SK-N-SH (cell line): ENCODE data around the gene RBM44. TPM values are rescaled to one million over a fixed set of nuclear protein-coding genes. Genes with fewer than 3 reads are reported as not detected.
"Not testable (repeated sequence)": the region's sequence is repeated elsewhere in the genome, so short reads cannot be mapped to it uniquely, and the experiment has no call there.

ENCODE experiments used
- CTCF ChIA-PET: fragments of 300-600, 350-600 bp; formaldehyde crosslinking; extraction: SDS; loops from one replicate; lab custom pipeline; 2021; lab: Yijun Ruan, JAX
- POLR2A ChIA-PET: fragments of 350-600 bp; sonication (Branson Sonifier 250); formaldehyde crosslinking; extraction: SDS; loops from one replicate; lab custom pipeline; 2020; ENCODE audit warnings: antibody characterized with exemption, inconsistent platforms; lab: Yijun Ruan, JAX
- DNase-seq: peaks from one replicate; pipeline ENCODE4 v3.0.0; 2012
- H2AFZ ChIP-seq: fragments of 200-600 bp; sonication (generic); 2 replicates; pipeline ENCODE4 v1.8.1; 2016; ENCODE audit warnings: antibody characterized with exemption, mild to moderate bottlenecking, low read depth
- H3F3A ChIP-seq: fragments of 200-600 bp; sonication (generic); replicated peaks from 2 replicates; pipeline ENCODE3; 2016; ENCODE audit warnings: antibody characterized with exemption, mild to moderate bottlenecking; ENCODE audit not compliant: insufficient read depth
- H3K27ac ChIP-seq, 2 experiments: fragments of 200-500 bp in 1 of 2; fragments of 200-600 bp in 1 of 2; sonication (Bioruptor generic) in 1 of 2; sonication (generic), shearing (Covaris generic) in 1 of 2; 2 replicates each; pipeline versions ENCODE4 v1.5.1 to v1.6.1; 2014 to 2016; ENCODE audit warnings: low read depth in 2 of 2, inconsistent platforms in 1 of 2, low read length in 1 of 2, mild to moderate bottlenecking in 1 of 2, mixed read lengths in 1 of 2
- H3K27me3 ChIP-seq: fragments of 200-600 bp; sonication (generic), shearing (Covaris generic); 2 replicates; pipeline ENCODE4 v1.6.1; 2016; ENCODE audit warnings: mixed run types; ENCODE audit not compliant: insufficient read depth
- H3K36me3 ChIP-seq, 2 experiments: fragments of 200-500 bp in 1 of 2; fragments of 200-600 bp in 1 of 2; sonication (Bioruptor generic) in 1 of 2; sonication (generic) in 1 of 2; replicated peaks in 1 of 2; 2 replicates each; pipeline versions ENCODE3 to v1.5.1; 2014 to 2016; ENCODE audit warnings: low read length in 1 of 2, mild to moderate bottlenecking in 1 of 2; ENCODE audit not compliant: insufficient read depth in 2 of 2, control insufficient read depth in 1 of 2
- H3K4me1 ChIP-seq, 2 experiments: fragments of 200-500 bp in 1 of 2; fragments of 200-600 bp in 1 of 2; sonication (Bioruptor generic) in 1 of 2; sonication (generic), shearing (Covaris generic) in 1 of 2; 2 replicates each; pipeline versions ENCODE4 v1.5.1 to v1.6.1; 2014 to 2016; ENCODE audit warnings: low read depth in 1 of 2, low read length in 1 of 2, mixed run types in 1 of 2; ENCODE audit not compliant: insufficient read depth in 2 of 2, control insufficient read depth in 1 of 2
- H3K4me2 ChIP-seq: fragments of 200-600 bp; sonication (generic), shearing (Covaris generic); 2 replicates; pipeline ENCODE4 v1.6.1; 2017; ENCODE audit warnings: mixed run types
- H3K4me3 ChIP-seq, 2 experiments: fragments of 200-500 bp in 1 of 2; fragments of 200-600 bp in 1 of 2; sonication (Bioruptor generic) in 1 of 2; sonication (generic), shearing (Covaris generic) in 1 of 2; 2 replicates each; pipeline versions ENCODE4 v1.5.1 to v1.8.1; 2014 to 2016; ENCODE audit warnings: low read depth in 2 of 2, inconsistent platforms in 1 of 2, low read length in 1 of 2, mild to moderate bottlenecking in 1 of 2, mixed read lengths in 1 of 2, moderate library complexity in 1 of 2
- H3K79me2 ChIP-seq: fragments of 200-600 bp; sonication (generic); 2 replicates; pipeline ENCODE4 v1.8.1; 2017; ENCODE audit warnings: mild to moderate bottlenecking; ENCODE audit not compliant: insufficient read depth
- H3K9ac ChIP-seq: fragments of 200-600 bp; sonication (generic); 2 replicates; pipeline ENCODE4 v1.6.1; 2017; ENCODE audit warnings: mixed run types
- H3K9me2 ChIP-seq: fragments of 200-600 bp; sonication (generic); 2 replicates; pipeline ENCODE4 v1.6.1; 2017; ENCODE audit warnings: mixed run types
- H3K9me3 ChIP-seq: fragments of 200-600 bp; sonication (generic); 2 replicates; pipeline ENCODE4 v1.6.1; 2017; ENCODE audit warnings: mixed run types, mild to moderate bottlenecking, moderate library complexity
- H4K20me1 ChIP-seq: fragments of 200-600 bp; sonication (generic); 2 replicates; pipeline ENCODE4 v1.6.1; 2017; ENCODE audit warnings: mild to moderate bottlenecking, mixed run types; ENCODE audit not compliant: insufficient read depth
- CTCF ChIP-seq: fragments of 200-600 bp; sonication (generic); IDR thresholded peaks from 2 replicates; pipeline ENCODE4 v1.6.1; 2017; ENCODE audit warnings: antibody characterized with exemption, mild to moderate bottlenecking, moderate library complexity
- EP300 ChIP-seq, 2 experiments: IDR thresholded peaks; 2 replicates each; pipeline versions ENCODE4 v1.4.0 to v1.6.1; 2012; ENCODE audit warnings: borderline replicate concordance in 1 of 2, low read depth in 1 of 2, low read length in 1 of 2
- GABPA ChIP-seq: IDR thresholded peaks from 2 replicates; pipeline ENCODE4 v1.4.0; 2012; ENCODE audit warnings: low read depth, mild to moderate bottlenecking
- NFIC ChIP-seq: IDR thresholded peaks from 2 replicates; pipeline ENCODE4 v1.4.0; 2012; ENCODE audit warnings: borderline replicate concordance
- RAD21 ChIP-seq: IDR thresholded peaks from 2 replicates; pipeline ENCODE4 v1.6.1; 2012; ENCODE audit warnings: mild to moderate bottlenecking, low read length
- SMC3 ChIP-seq: IDR thresholded peaks from 2 replicates; pipeline ENCODE4 v1.6.1; 2012; ENCODE audit warnings: low read depth, low read length, improper control_type of control experiment
- TCF12 ChIP-seq: IDR thresholded peaks from 2 replicates; pipeline ENCODE4 v1.4.0; 2012
- TEAD4 ChIP-seq: IDR thresholded peaks from 2 replicates; pipeline ENCODE4 v1.4.0; 2012; ENCODE audit warnings: mild to moderate bottlenecking, borderline replicate concordance; ENCODE audit not compliant: insufficient read depth
- WGBS: methylation state at CpG from one replicate; pipeline ENCODE4 v1.1.6; 2017; ENCODE audit warnings: low lambda C conversion rate; 5-methylcytosine and 5-hydroxymethylcytosine counted together
- polyA plus RNA-seq, 3 experiments: library from polyadenylated mRNA; depleted of rRNA; stranded (reverse); fragments of >200 nt; gene quantifications; 2 replicates each; pipeline ENCODE4 v1.2.3, GENCODE V29; 2012
- TF ChIP-seq, protein P1 (sequence below): fragments of 150-350 bp; IDR thresholded peaks from 2 replicates; pipeline ENCODE4 v1.6.1; 2017; ENCODE audit warnings: antibody characterized with exemption, low read length, low read depth, borderline replicate concordance

The RBM44 gene
- polyA plus RNA-seq, 1 of the 3 experiments (the other 2 are of a cell fraction) = 0.30 TPM

GRCh38 chr2:237774811-237775553, 23.6 kb upstream of the RBM44 start:
- Histone ChIP-seq H3K79me2 (no peaks in the 10 kb centered on the region), H3K36me3 (peaks cover 61 to 84% of the 10 kb centered on the region in 2 experiments), H3K27me3 (no peaks in the 10 kb centered on the region), H3K4me1 (no peaks in the 10 kb centered on the region; a peak in 1 of 4 replicates), H3K4me2 (no peak overlapping the region), H3K9me2 (no peaks in the 10 kb centered on the region), H4K20me1 (no peaks in the 10 kb centered on the region), H3K9ac (no peak overlapping the region), H3K27ac (no peak overlapping the region; a peak in 1 of 4 replicates), H3K9me3 (no peaks in the 10 kb centered on the region), H3K4me3 (no peak overlapping the region; a peak in 1 of 4 replicates), H2AFZ (no peak overlapping the region), H3F3A (no peaks in the 10 kb centered on the region)
- TF ChIP-seq CTCF (peak; percentile 70), RAD21 (peak; percentile 67), SMC3 (peak; percentile 65), GABPA (no peak)
- CTCF ChIA-PET = interaction anchor here (0.6 to 5.1 kb wide), 41 partner anchors 7 to 621 kb away, joined by 3 to 46 read pairs (median 3); no protein-coding TSS in a partner anchor
- DNase-seq = peak; percentile 75
- 89% methylated on average over 12 of the region's 13 CpGs for WGBS
- POLR2A ChIA-PET = interaction anchor here (0.5 kb wide), 1 partner anchor 486 kb away, joined by 3 read pairs; no protein-coding TSS in a partner anchor

DNA sequence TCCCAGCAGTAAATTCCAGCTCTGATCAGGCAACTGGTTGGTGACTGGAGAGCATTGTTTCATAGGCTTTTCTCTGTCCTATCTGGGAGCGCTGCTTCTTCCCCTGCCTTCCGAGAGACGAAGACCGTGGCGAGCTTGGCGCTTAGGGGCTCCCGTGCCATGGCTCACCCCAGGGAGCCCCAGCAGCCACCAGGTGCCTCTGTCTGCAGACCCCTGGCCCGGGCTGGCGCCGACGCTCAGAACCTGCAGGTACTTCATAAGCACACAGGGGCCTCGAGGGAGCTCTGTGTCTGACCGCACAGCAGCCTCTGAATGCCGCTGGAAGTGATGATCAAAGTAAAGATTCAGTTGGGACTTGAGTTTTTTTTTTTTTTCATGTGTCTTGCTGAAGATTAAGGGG, 19.1 kb upstream of the RBM44 start:
- 97% methylated on average over 10 of the region's 14 CpGs for whole genome bisulfite sequencing

GRCh38 chr2:237782181-237782580, 16.4 kb upstream of the RBM44 start:
- H3K4me3 ChIP-seq = no peak overlapping the region

More for the DNA sequence above, 19.1 kb upstream of the RBM44 start:
- no peak overlapping the region for H3K27ac ChIP-seq
- H3K4me1 ChIP-seq = no peaks in the 10 kb centered on the region
- CTCF ChIA-PET = interaction anchor here (1.4 to 1.8 kb wide), 4 partner anchors 15 to 106 kb away, joined by 3 to 6 read pairs (median 3); no protein-coding TSS in a partner anchor
- no peaks in the 10 kb centered on the region for H3F3A ChIP-seq
- no peaks in the 10 kb centered on the region for H3K79me2 ChIP-seq
- peaks cover 56 to 73% of the 10 kb centered on the region in 2 experiments for H3K36me3 ChIP-seq
- no peak overlapping the region for H3K4me2 ChIP-seq
- no peak for TF ChIP-seq TCF12
- no peak overlapping the region for H3K4me3 ChIP-seq
- no peak for DNase-seq
- H3K27me3 ChIP-seq = no peaks in the 10 kb centered on the region
- POLR2A ChIA-PET = no interaction called here
- H2AFZ ChIP-seq = no peak overlapping the region
- no peaks in the 10 kb centered on the region for H3K9me3 ChIP-seq
- no peak overlapping the region for H3K9ac ChIP-seq
- H3K9me2 ChIP-seq = no peaks in the 10 kb centered on the region
- no peaks in the 10 kb centered on the region for H4K20me1 ChIP-seq

GRCh38 chr2:237783678-237784077, 14.9 kb upstream of the RBM44 start:
- H3K27ac ChIP-seq, H4K20me1 ChIP-seq, POLR2A ChIA-PET, H3K4me1 ChIP-seq, H3K27me3 ChIP-seq, H3K4me2 ChIP-seq, H2AFZ ChIP-seq, H3K79me2 ChIP-seq, DNase-seq, H3K9ac ChIP-seq, H3K9me2 ChIP-seq, H3K4me3 ChIP-seq: not testable (repeated sequence)
- WGBS = over 99% methylated on average over 4 of the region's 5 CpGs
- H3K36me3 ChIP-seq = peaks cover 35 to 66% of the 10 kb centered on the region in 2 experiments
- peaks cover 27% of the 10 kb centered on the region for H3K9me3 ChIP-seq
- peaks cover 11% of the 10 kb centered on the region for H3F3A ChIP-seq
- CTCF ChIA-PET = interaction anchor here (1.5 to 2.7 kb wide), 2 partner anchors 10 to 110 kb away, joined by 5 to 9 read pairs; no protein-coding TSS in a partner anchor

More at GRCh38 chr2:237782181-237782580, 16.4 kb upstream of the RBM44 start:
- H3K9me3 ChIP-seq = peaks cover 13% of the 10 kb centered on the region; the same call in 1 of the 2 replicates
- H2AFZ ChIP-seq = no peak overlapping the region
- ChIA-PET CTCF (interaction anchor here (0.9 to 2.7 kb wide), 3 partner anchors 8 to 108 kb away, joined by 3 to 9 read pairs (median 5); no protein-coding TSS in a partner anchor), POLR2A (no interaction called here)
- H3K27me3 ChIP-seq = no peaks in the 10 kb centered on the region
- WGBS = 75% methylated on average over 5 of the region's 7 CpGs
- no peak overlapping the region for H3K9ac ChIP-seq
- H3K4me2 ChIP-seq = no peak overlapping the region
- H4K20me1 ChIP-seq = no peaks in the 10 kb centered on the region
- H3K36me3 ChIP-seq = peaks cover 47 to 66% of the 10 kb centered on the region in 2 experiments
- H3K27ac ChIP-seq = no peak overlapping the region; a peak in 1 of 4 replicates
- H3K79me2 ChIP-seq = no peaks in the 10 kb centered on the region
- no peak for DNase-seq
- TF ChIP-seq NFIC (no peak), TEAD4 (no peak), EP300 (IDR thresholded peaks at IDR 0.05; ENCODE audit: borderline replicate concordance in 1 of 2, low read depth in 1 of 2, low read length in 1 of 2) (no peak)
- TF ChIP-seq, protein P1, sequence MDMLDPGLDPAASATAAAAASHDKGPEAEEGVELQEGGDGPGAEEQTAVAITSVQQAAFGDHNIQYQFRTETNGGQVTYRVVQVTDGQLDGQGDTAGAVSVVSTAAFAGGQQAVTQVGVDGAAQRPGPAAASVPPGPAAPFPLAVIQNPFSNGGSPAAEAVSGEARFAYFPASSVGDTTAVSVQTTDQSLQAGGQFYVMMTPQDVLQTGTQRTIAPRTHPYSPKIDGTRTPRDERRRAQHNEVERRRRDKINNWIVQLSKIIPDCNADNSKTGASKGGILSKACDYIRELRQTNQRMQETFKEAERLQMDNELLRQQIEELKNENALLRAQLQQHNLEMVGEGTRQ = no peak
- no peaks in the 10 kb centered on the region for H3F3A ChIP-seq
- H3K4me1 ChIP-seq = no peaks in the 10 kb centered on the region
- no peaks in the 10 kb centered on the region for H3K9me2 ChIP-seq
